T follicular helper cell (primary cell): ENCODE data around the gene FEZ2.
A peak's percentile ranks its signal among the peaks of the same experiment; 100 is the strongest.
"Not testable (repeated sequence)": the region's sequence is repeated elsewhere in the genome, so short reads cannot be mapped to it uniquely, and the experiment has no call there.

ENCODE experiments used
- DNase-seq: peaks from one replicate; pipeline ENCODE4 v3.0.0-alpha.2; 2020; ENCODE audit warnings: low read depth
- total RNA-seq, 2 experiments: gene quantifications; one replicate each; lab custom pipeline; 2026; lab: John Stamatoyannopoulos, UW

FEZ2 gene, protein sequence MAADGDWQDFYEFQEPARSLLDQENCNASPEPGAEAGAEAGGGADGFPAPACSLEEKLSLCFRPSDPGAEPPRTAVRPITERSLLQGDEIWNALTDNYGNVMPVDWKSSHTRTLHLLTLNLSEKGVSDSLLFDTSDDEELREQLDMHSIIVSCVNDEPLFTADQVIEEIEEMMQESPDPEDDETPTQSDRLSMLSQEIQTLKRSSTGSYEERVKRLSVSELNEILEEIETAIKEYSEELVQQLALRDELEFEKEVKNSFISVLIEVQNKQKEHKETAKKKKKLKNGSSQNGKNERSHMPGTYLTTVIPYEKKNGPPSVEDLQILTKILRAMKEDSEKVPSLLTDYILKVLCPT
- total RNA-seq = 11.9 to 18.6 reads per million in 2 experiments

DNA sequence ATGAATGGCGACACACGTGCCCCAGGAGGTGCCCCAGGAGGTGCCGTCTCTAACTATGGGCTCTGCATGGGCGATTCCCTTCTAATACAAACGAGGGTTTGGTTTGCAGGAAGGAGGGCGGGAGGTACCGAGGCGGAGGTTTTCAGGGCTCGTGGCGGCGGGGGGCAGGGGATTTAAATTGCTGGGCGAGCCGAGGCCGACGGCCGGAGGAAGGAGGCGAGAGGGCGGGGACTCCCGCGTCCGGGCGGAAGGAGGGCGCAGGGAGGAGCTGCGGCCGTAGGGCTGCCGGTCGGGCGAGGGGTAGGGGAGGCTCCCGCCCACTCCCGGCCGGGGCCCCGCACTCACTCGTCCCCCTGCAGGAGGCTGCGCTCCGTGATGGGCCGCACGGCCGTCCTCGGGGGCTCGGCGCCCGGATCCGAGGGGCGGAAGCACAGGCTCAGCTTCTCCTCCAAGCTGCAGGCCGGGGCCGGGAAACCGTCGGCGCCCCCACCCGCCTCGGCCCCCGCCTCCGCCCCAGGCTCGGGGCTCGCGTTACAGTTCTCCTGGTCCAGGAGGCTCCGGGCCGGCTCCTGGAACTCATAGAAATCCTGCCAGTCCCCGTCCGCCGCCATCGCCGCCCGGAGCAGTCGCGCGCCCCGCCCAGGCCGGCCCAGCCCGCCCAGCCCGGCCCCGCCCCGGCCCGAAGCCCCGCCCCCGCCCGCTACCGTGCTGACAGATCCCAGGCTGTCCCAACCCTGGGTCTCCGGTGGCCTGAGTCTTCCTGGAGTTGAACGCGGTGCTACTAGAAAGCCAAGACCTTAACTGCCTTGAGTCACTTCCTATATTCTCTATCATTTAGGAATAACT is at the start of gene FEZ2:
Gene FEZ2 (minus strand): TSS at position 637 of the 846 bp plus-strand sequence. CDS start 26 bp downstream, at position 611.
- peak; percentile 23 for DNase-seq

DNA sequence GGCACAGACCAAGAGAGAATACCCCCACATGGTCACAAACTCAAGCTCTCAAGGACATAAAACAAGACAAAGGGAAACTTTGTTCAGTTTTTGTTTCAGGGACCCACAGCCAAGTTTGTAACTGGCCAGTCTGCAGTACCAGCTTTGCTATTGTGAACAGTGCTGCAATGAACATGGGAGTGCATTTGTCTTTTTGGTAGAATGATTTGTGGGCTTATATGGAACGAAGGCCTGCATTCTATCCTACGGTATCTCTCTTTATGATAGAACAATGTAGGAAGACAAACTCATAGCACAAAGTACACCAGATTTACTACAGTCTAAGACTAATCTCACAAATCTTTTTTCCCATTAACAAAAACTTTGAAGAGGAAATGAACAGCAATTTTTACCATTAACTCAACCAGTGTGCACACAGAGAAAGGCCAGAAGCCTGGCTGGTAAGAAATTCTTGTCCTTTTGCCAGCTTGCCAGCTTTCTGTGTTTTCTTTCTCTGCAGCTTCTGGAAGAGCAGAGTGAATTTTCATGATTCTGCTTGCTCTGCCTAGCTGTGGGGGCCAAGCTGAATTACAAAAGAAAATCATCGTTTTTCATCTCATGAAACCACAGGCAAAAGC is 37.1 kb upstream of the FEZ2 start:
- DNase-seq = no peak

- no peak for DNase-seq
These were observed 35.6 kb upstream of the FEZ2 start for GRCh38 chr2:36633470-36634092.

GRCh38 chr2:36626756-36627155 is 28.8 kb upstream of the FEZ2 start:
- no peak for DNase-seq

DNA sequence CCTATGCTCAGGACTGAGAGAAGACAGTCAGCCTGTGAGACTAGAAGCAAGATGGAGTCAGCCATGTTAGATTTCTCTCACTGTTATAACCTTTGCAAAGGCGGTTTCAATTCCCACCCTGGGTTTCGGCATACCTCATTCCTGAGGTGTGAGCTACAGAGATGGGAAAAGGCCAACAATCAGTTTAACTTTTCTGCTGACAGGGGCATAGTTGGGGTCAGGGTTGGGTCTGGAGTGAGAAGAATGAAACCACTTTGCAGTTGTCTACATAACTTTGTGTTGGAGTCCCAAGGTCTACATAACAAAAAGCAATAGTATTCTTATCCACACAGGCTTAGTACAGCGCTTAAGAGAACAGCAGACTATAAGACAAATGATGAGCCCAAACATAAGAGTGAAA is 28.1 kb upstream of the FEZ2 start:
- DNase-seq = no peak

DNA sequence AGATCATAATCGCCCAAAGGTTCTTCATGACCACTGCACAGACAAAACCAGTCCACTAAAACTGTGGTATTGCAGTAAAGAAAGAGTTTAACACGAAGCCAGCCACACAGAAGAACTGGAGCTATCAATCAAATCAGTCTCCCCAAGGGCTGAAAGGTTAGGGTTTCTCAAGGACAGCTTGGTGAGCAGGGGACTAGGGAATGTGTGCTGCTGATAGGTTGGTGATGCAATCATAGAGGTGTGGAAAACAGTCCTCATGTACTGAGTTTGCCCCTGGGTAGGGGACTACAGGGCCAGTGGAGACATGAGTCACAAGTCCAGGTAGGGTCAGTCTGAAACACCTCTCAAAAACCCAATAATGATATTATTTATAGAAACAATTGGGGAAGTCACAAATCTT is 27.3 kb upstream of the FEZ2 start:
- DNase-seq = no peak

- DNase-seq = no peak
These were observed 22.4 kb upstream of the FEZ2 start for GRCh38 chr2:36620321-36620720.

- DNase-seq = no peak
These were observed 20.4 kb upstream of the FEZ2 start for GRCh38 chr2:36618381-36618780.

GRCh38 chr2:36616947-36617346 is 19.0 kb upstream of the FEZ2 start:
- no peak for DNase-seq

GRCh38 chr2:36615222-36615621 is 17.3 kb upstream of the FEZ2 start:
- no peak for DNase-seq

GRCh38 chr2:36613801-36614200 is 15.8 kb upstream of the FEZ2 start:
- no peak for DNase-seq

DNA sequence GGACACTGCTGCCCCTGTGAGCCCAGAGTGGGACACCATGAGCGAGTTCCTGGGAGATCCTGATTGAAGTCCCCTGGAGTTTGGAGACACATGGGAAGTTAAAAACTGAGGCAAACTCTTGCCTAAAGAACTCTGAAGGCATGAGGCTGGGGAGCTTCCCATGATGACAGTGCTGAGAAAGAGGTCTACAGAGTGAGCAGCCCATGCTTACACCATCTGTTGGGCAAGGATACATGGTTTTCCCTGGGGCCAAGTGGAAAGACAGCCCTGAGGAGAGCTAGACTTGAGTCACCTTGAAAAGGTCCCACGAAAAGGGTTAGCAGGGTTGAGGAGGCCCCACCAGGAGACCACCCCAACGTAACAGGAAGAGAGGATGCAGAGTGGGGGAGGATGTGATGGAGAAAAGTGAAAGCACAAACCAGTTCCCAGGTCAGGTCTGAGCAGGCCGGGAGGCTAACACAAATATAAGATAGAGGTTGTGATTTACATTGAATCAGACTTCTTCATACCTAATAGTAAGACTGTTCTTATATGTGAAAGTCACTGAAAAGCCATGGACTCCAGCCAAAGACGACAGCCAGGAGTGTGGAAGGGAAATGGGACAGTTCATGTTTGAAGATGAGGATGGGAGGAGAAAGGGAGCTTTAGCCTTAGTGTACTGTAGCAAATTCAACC is 13.5 kb upstream of the FEZ2 start:
- DNase-seq = no peak

DNA sequence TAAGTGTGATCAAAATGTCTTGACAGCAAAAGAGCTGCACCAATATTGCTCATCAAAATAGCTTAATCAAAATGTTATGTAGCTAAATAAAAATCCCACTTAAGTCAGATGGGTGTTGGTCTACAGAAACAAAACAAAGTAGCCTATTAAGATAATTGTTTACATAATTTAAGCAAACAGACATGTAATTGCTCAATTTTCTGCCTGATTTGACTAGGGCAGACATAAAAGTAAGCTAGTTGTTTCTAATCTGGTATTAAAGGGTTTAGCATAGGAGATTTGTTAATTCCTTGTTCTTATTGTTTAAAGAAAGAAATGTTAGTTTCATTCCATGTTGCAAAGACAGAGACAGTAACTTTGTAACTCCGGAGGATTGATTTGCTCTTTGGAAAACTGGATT is 11.5 kb upstream of the FEZ2 start:
- DNase-seq = no peak

- no peak for DNase-seq
These were observed 10.0 kb upstream of the FEZ2 start for GRCh38 chr2:36607947-36608346.

GRCh38 chr2:36606925-36607324 is 9.0 kb upstream of the FEZ2 start:
- DNase-seq = no peak

- no peak for DNase-seq
These were observed 7.3 kb upstream of the FEZ2 start for GRCh38 chr2:36605273-36605672.

GRCh38 chr2:36603629-36604028 is 5.7 kb upstream of the FEZ2 start:
- DNase-seq = not testable (repeated sequence)

DNA sequence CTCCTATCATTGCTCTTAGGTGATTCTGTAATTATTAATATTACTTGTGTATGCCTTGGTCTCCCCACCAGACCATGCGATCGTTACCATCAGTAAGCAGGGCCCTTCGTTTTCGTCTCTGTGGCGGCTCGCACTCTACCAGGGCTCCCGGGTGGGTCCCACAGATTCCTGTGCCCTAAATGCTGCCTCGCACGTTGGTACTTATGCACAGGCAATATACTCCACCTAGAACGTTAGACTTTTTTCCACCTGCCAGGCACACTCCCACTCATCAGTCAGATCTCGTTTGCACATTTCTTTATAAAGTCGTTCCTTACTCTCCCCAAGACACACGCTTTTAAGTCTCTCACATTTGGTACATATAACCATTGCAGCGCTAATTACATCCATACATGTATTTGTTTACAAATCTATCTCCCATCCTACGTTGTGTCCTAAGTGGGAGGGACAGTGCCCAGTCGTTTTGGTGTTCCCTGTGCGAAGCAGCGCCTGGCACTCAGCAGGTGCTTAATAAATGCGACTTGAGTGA is 901 bp downstream of the FEZ2 start:
- DNase-seq = no peak

- DNase-seq = no peak
These were observed 1.6 kb downstream of the FEZ2 start for GRCh38 chr2:36596397-36596796.

- no peak for DNase-seq
These were observed 3.1 kb downstream of the FEZ2 start for GRCh38 chr2:36594849-36595248.

DNA sequence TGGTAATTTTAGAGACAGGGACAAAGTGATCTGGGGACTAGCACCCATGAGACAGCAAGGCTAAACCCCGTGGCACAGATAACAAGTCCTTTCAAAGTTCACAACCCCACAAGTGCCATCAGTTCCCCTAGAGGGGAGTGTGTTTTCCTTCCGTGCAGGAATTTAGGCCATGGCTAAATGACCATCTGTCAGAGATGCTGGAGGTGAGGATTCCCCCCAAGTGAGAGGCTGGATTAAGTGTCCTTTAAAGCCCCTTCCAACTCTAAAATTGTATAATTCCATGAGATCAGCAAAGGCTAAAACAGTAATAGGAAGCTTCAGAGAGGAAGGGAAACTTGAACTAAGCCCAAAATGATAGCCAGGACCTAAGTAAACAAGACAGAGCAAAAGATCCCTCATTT is 8.7 kb downstream of the FEZ2 start:
- no peak for DNase-seq
